ENCODE results near the gene THSD7B. TPM values are rescaled to one million over a fixed set of nuclear protein-coding genes. Genes with fewer than 3 reads are reported as not detected.
A peak's percentile ranks its signal among the peaks of the same experiment; 100 is the strongest.

The THSD7B gene
- polyA plus RNA-seq, 1 donor from 2014 or later = 0.46 TPM

- Histone ChIP-seq H3K9ac (ENCODE audit: low read length) (no peak overlapping the region), H3K27me3 (ENCODE audit: insufficient read depth, low read depth, low read length) (no peaks in the 10 kb centered on the region), H2AFZ (ENCODE audit: low read depth, low read length) (no peak overlapping the region), H4K20me1 (ENCODE audit: insufficient read depth) (no peaks in the 10 kb centered on the region), H3K4me2 (ENCODE audit: low read length) (no peak overlapping the region), H3K9me3 (ENCODE audit: low read length) (no peaks in the 10 kb centered on the region), H3K36me3 (ENCODE audit: insufficient read depth, low read length) (no peaks in the 10 kb centered on the region), H3K27ac (ENCODE audit: low read length) (no peak overlapping the region), H3F3A (ENCODE audit: insufficient read depth, low read length, poor library complexity, severe bottlenecking) (no peaks in the 10 kb centered on the region), H3K4me3 (ENCODE audit: low read length) (no peak overlapping the region), H3K9me2 (ENCODE audit: insufficient read depth, low read length) (no peaks in the 10 kb centered on the region), H3K79me2 (replicated peaks; ENCODE audit: insufficient read depth, low read length) (no peaks in the 10 kb centered on the region)
- TF ChIP-seq REST (IDR thresholded peaks at IDR 0.05; ENCODE audit: borderline replicate concordance) (peak; percentile 3), CTCF (IDR thresholded peaks at IDR 0.05; ENCODE audit: poor library complexity, severe bottlenecking) (no peak), POLR2AphosphoS5 (IDR thresholded peaks at IDR 0.05) (peak; percentile 78), EP300 (conservative IDR thresholded peaks at IDR 0.05; ENCODE audit: poor library complexity, severe bottlenecking) (peak; percentile 96)
These were observed 239.9 kb downstream of the THSD7B start for GRCh38 chr2:137005210-137005609.

- Histone ChIP-seq H3F3A (ENCODE audit: insufficient read depth, low read length, poor library complexity, severe bottlenecking) (no peaks in the 10 kb centered on the region), H3K4me2 (ENCODE audit: low read length) (no peak overlapping the region), H2AFZ (ENCODE audit: low read depth, low read length) (no peak overlapping the region), H3K9me2 (ENCODE audit: insufficient read depth, low read length) (no peaks in the 10 kb centered on the region), H3K79me2 (replicated peaks; ENCODE audit: insufficient read depth, low read length) (no peaks in the 10 kb centered on the region), H3K9me3 (ENCODE audit: low read length) (no peaks in the 10 kb centered on the region), H3K27ac (ENCODE audit: low read length) (no peak overlapping the region), H3K36me3 (ENCODE audit: insufficient read depth, low read length) (no peaks in the 10 kb centered on the region), H3K27me3 (ENCODE audit: insufficient read depth, low read depth, low read length) (no peaks in the 10 kb centered on the region), H4K20me1 (ENCODE audit: insufficient read depth) (no peaks in the 10 kb centered on the region), H3K4me3 (ENCODE audit: low read length) (no peak overlapping the region), H3K9ac (ENCODE audit: low read length) (no peak overlapping the region)
- TF ChIP-seq SMC3 (conservative IDR thresholded peaks at IDR 0.05; ENCODE audit: poor library complexity) (no peak), TAF1 (IDR thresholded peaks at IDR 0.05; ENCODE audit: low read depth) (no peak), POLR2AphosphoS5 (IDR thresholded peaks at IDR 0.05) (no peak), CTCF (IDR thresholded peaks at IDR 0.05; ENCODE audit: poor library complexity, severe bottlenecking) (no peak), EZH2 (IDR thresholded peaks at IDR 0.05; ENCODE audit: borderline replicate concordance, insufficient read depth, low read length, poor library complexity, severe bottlenecking) (no peak), RAD21 (conservative IDR thresholded peaks at IDR 0.05) (no peak), MXI1 (conservative IDR thresholded peaks at IDR 0.05; ENCODE audit: poor library complexity, severe bottlenecking) (no peak)
These were observed 242.6 kb downstream of the THSD7B start for GRCh38 chr2:137007938-137008337.
